Endothelial cell (in vitro differentiated cells): Measurements from ENCODE around the gene FRMD4A. TPM values are rescaled to one million over a fixed set of nuclear protein-coding genes. Genes with fewer than 3 reads are reported as not detected.
"Not testable (repeated sequence)": the region's sequence is repeated elsewhere in the genome, so short reads cannot be mapped to it uniquely, and the experiment has no call there.

Experiments
- DNase-seq: peaks from one replicate; pipeline ENCODE4 v3.0.0; 2021; ENCODE audit warnings: low spot score
- H3K27ac Mint-ChIP-seq: one replicate; pipeline ENCODE4 v1.8.0; 2021; ENCODE audit warnings: mixed read lengths, inconsistent platforms; ENCODE audit not compliant: unreplicated experiment
- H3K27me3 Mint-ChIP-seq: one replicate; pipeline ENCODE4 v1.8.0; 2021; ENCODE audit warnings: mild to moderate bottlenecking, moderate library complexity, mixed read lengths, inconsistent platforms; ENCODE audit not compliant: unreplicated experiment
- H3K36me3 Mint-ChIP-seq: one replicate; pipeline ENCODE4 v1.8.0; 2021; ENCODE audit warnings: mild to moderate bottlenecking, low read depth, mixed read lengths, inconsistent platforms; ENCODE audit not compliant: unreplicated experiment
- H3K4me1 Mint-ChIP-seq: one replicate; pipeline ENCODE4 v1.8.0; 2021; ENCODE audit warnings: mild to moderate bottlenecking, mixed read lengths, inconsistent platforms; ENCODE audit not compliant: unreplicated experiment
- H3K4me3 Mint-ChIP-seq: one replicate; pipeline ENCODE4 v1.8.0; 2021; ENCODE audit warnings: mild to moderate bottlenecking, mixed read lengths, inconsistent platforms; ENCODE audit not compliant: unreplicated experiment
- H3K9me3 Mint-ChIP-seq: one replicate; pipeline ENCODE4 v1.8.0; 2021; ENCODE audit warnings: mixed read lengths, inconsistent platforms; ENCODE audit not compliant: unreplicated experiment
- CTCF ChIP-seq: fragments of 200-600 bp; sonication (generic); IDR thresholded peaks from one replicate; pipeline ENCODE4 v1.5.0; 2021; ENCODE audit warnings: antibody characterized with exemption; ENCODE audit not compliant: unreplicated experiment
- total RNA-seq: library from RNA; stranded (reverse); fragmentation: NEBNext Ultra II Directional; extraction: Animal tissue kit (Norgen Biotek cat#: 25700); gene quantifications from one replicate; pipeline ENCODE4 v1.2.1, GENCODE V29; 2021; ENCODE audit not compliant: unreplicated experiment

Gene FRMD4A
- total RNA-seq, 1 donor from 2014 or later: 68.9 TPM

GRCh38 chr10:14141283-14141682, 189.4 kb downstream of the FRMD4A start:
- Mint-ChIP-seq H3K4me1 (peaks cover 3% of the 10 kb centered on the region), H3K4me3 (no peak overlapping the region), H3K9me3 (no peaks in the 10 kb centered on the region), H3K27me3 (peaks cover 2% of the 10 kb centered on the region), H3K36me3 (no peaks in the 10 kb centered on the region), H3K27ac (no peak overlapping the region)
- no peak for TF ChIP-seq CTCF
- DNase-seq: no peak

- no peak for TF ChIP-seq CTCF
- Mint-ChIP-seq H3K4me1 (peaks cover 3% of the 10 kb centered on the region), H3K36me3 (no peaks in the 10 kb centered on the region), H3K9me3 (no peaks in the 10 kb centered on the region), H3K27ac (no peak overlapping the region), H3K27me3 (peaks cover 2% of the 10 kb centered on the region), H3K4me3 (no peak overlapping the region)
- DNase-seq: no peak
These were observed 193.3 kb downstream of the FRMD4A start for GRCh38 chr10:14137391-14137790.

- H3K9me3 Mint-ChIP-seq, H3K36me3 Mint-ChIP-seq, H3K4me1 Mint-ChIP-seq, DNase-seq, H3K27me3 Mint-ChIP-seq, H3K27ac Mint-ChIP-seq, H3K4me3 Mint-ChIP-seq: not testable (repeated sequence)
These were observed 195.5 kb downstream of the FRMD4A start for GRCh38 chr10:14135196-14135595.

- TF ChIP-seq CTCF: no peak
- no peaks in the 10 kb centered on the region for H3K27me3 Mint-ChIP-seq
- H3K27ac Mint-ChIP-seq: no peak overlapping the region
- no peak for DNase-seq
- H3K9me3 Mint-ChIP-seq: no peaks in the 10 kb centered on the region
- peaks cover 3% of the 10 kb centered on the region for H3K4me1 Mint-ChIP-seq
- H3K4me3 Mint-ChIP-seq: no peak overlapping the region
- H3K36me3 Mint-ChIP-seq: no peaks in the 10 kb centered on the region
These were observed 196.4 kb downstream of the FRMD4A start for GRCh38 chr10:14134275-14134674.

GRCh38 chr10:14131261-14131960, 199.3 kb downstream of the FRMD4A start:
- Mint-ChIP-seq H3K4me3 (no peak overlapping the region), H3K27me3 (no peaks in the 10 kb centered on the region), H3K36me3 (no peaks in the 10 kb centered on the region), H3K9me3 (no peaks in the 10 kb centered on the region), H3K4me1 (peaks cover 6% of the 10 kb centered on the region), H3K27ac (no peak overlapping the region)
- DNase-seq: no peak
- TF ChIP-seq CTCF: no peak
